GM18517 (cell line): ENCODE data around the gene TRAM2.

Experiments used
- ATAC-seq: cut with Tn5 transposase; IDR thresholded peaks from one replicate; pipeline ENCODE4 v1.9.1; 2021; ENCODE audit warnings: mild to moderate bottlenecking, moderate library complexity; ENCODE audit not compliant: unreplicated experiment

The TRAM2 gene

GRCh38 chr6:52548353-52548713 is 28.5 kb downstream of the TRAM2 start:
- ATAC-seq = no peak

- ATAC-seq = no peak
Observed at GRCh38 chr6:52547647-52548352, 29.1 kb downstream of the TRAM2 start.

- peak; percentile 90 for ATAC-seq
Observed at GRCh38 chr6:52546678-52547077, 30.2 kb downstream of the TRAM2 start.

- peak; percentile 53 for ATAC-seq
Observed at GRCh38 chr6:52546192-52546591, 30.7 kb downstream of the TRAM2 start.

GRCh38 chr6:52545406-52546119 is 31.3 kb downstream of the TRAM2 start:
- ATAC-seq = no peak

GRCh38 chr6:52544602-52545405 is 32.1 kb downstream of the TRAM2 start:
- no peak for ATAC-seq

GRCh38 chr6:52543729-52544601 is 32.9 kb downstream of the TRAM2 start:
- ATAC-seq = no peak

GRCh38 chr6:52543262-52543661 is 33.6 kb downstream of the TRAM2 start:
- ATAC-seq = no peak

GRCh38 chr6:52541135-52541534 is 35.7 kb downstream of the TRAM2 start:
- no peak for ATAC-seq

GRCh38 chr6:52540286-52540902 is 36.5 kb downstream of the TRAM2 start:
- no peak for ATAC-seq

- ATAC-seq = no peak
Observed at GRCh38 chr6:52539607-52540006, 37.3 kb downstream of the TRAM2 start.

GRCh38 chr6:52538901-52539354 is 37.9 kb downstream of the TRAM2 start:
- ATAC-seq = no peak

- no peak for ATAC-seq
Observed at GRCh38 chr6:52538252-52538900, 38.5 kb downstream of the TRAM2 start.

GRCh38 chr6:52537001-52537753 is 39.7 kb downstream of the TRAM2 start:
- peak; percentile 79 for ATAC-seq

GRCh38 chr6:52536424-52536916 is 40.4 kb downstream of the TRAM2 start:
- ATAC-seq = peak; percentile 30

- no peak for ATAC-seq
Observed at GRCh38 chr6:52535711-52536423, 41.0 kb downstream of the TRAM2 start.

GRCh38 chr6:52534966-52535390 is 41.9 kb downstream of the TRAM2 start:
- ATAC-seq = no peak

GRCh38 chr6:52534363-52534762 is 42.5 kb downstream of the TRAM2 start:
- no peak for ATAC-seq
